ENCODE data around the gene FGGY. TPM values are rescaled to one million over a fixed set of nuclear protein-coding genes. Genes with fewer than 3 reads are reported as not detected.

The FGGY gene
- total RNA-seq, 1 experiment from 2014 or later = 17.8 TPM

- H3K4me1 ChIP-seq (replicated peaks; ENCODE audit: insufficient read depth) = peaks cover 7% of the 10 kb centered on the region; the same call in 1 of the 2 replicates
- no peak for DNase-seq
- no peak overlapping the region for H3K4me3 ChIP-seq
- H3F3A ChIP-seq (ENCODE audit: insufficient read depth, low read depth) = no peaks in the 10 kb centered on the region
- ChIA-PET CTCF (no interaction called here), POLR2A (ENCODE audit: unreplicated experiment) (no interaction called here)
- no peak overlapping the region for H3K4me2 ChIP-seq
- intact Hi-C loops (cut with micrococcal nuclease; ENCODE audit: unreplicated experiment) = no loop called here
- no peaks in the 10 kb centered on the region for H4K20me1 ChIP-seq (ENCODE audit: insufficient read depth)
- H2AFZ ChIP-seq = no peak overlapping the region
- no peaks in the 10 kb centered on the region for H3K9me2 ChIP-seq (ENCODE audit: insufficient read depth)
- H3K36me3 ChIP-seq (ENCODE audit: low read depth) = no peaks in the 10 kb centered on the region
- TF ChIP-seq EZH2 (IDR thresholded peaks at IDR 0.05; ENCODE audit: low read depth) (no peak), CTCF (conservative IDR thresholded peaks at IDR 0.05) (no peak)
- no peaks in the 10 kb centered on the region for H3K9me3 ChIP-seq (ENCODE audit: insufficient read depth, low read depth)
- no peaks in the 10 kb centered on the region for H3K27me3 ChIP-seq (ENCODE audit: insufficient read depth, low read depth)
- BruUV-seq (replicated peaks) = no TSS peak
- H3K27ac ChIP-seq = no peak overlapping the region
- H3K79me2 ChIP-seq (ENCODE audit: low read depth) = no peaks in the 10 kb centered on the region
Observed at GRCh38 chr1:59506952-59507351, 210.1 kb downstream of the FGGY start.

GRCh38 chr1:59509341-59509875, 212.5 kb downstream of the FGGY start:
- TF ChIP-seq CTCF (conservative IDR thresholded peaks at IDR 0.05) (no peak), EZH2 (IDR thresholded peaks at IDR 0.05; ENCODE audit: low read depth) (no peak)
- no peaks in the 10 kb centered on the region for H3K79me2 ChIP-seq (ENCODE audit: low read depth)
- no peak overlapping the region for H3K4me2 ChIP-seq
- H3F3A ChIP-seq (ENCODE audit: insufficient read depth, low read depth) = no peaks in the 10 kb centered on the region
- CTCF ChIA-PET = no interaction called here
- intact Hi-C loops (cut with micrococcal nuclease; ENCODE audit: unreplicated experiment) = no loop called here
- H4K20me1 ChIP-seq (ENCODE audit: insufficient read depth) = no peaks in the 10 kb centered on the region
- no peak overlapping the region for H2AFZ ChIP-seq
- peaks cover 7% of the 10 kb centered on the region; the same call in 1 of the 2 replicates for H3K4me1 ChIP-seq (replicated peaks; ENCODE audit: insufficient read depth)
- H3K36me3 ChIP-seq (ENCODE audit: low read depth) = no peaks in the 10 kb centered on the region
- H3K9me3 ChIP-seq (ENCODE audit: insufficient read depth, low read depth) = no peaks in the 10 kb centered on the region
- DNase-seq = no peak
- BruUV-seq (replicated peaks) = no TSS peak
- H3K9me2 ChIP-seq (ENCODE audit: insufficient read depth) = no peaks in the 10 kb centered on the region
- POLR2A ChIA-PET (ENCODE audit: unreplicated experiment) = no interaction called here
- no peaks in the 10 kb centered on the region for H3K27me3 ChIP-seq (ENCODE audit: insufficient read depth, low read depth)
- no peak overlapping the region for H3K27ac ChIP-seq
- H3K4me3 ChIP-seq = no peak overlapping the region

- TF ChIP-seq EZH2 (IDR thresholded peaks at IDR 0.05; ENCODE audit: low read depth) (no peak), CTCF (conservative IDR thresholded peaks at IDR 0.05) (no peak)
- Histone ChIP-seq H3K27me3 (ENCODE audit: insufficient read depth, low read depth) (no peaks in the 10 kb centered on the region), H3K79me2 (ENCODE audit: low read depth) (no peaks in the 10 kb centered on the region), H3K9me2 (ENCODE audit: insufficient read depth) (no peaks in the 10 kb centered on the region), H3K27ac (no peak overlapping the region), H3F3A (ENCODE audit: insufficient read depth, low read depth) (no peaks in the 10 kb centered on the region), H3K4me3 (no peak overlapping the region), H3K4me1 (replicated peaks; ENCODE audit: insufficient read depth) (peaks cover 7% of the 10 kb centered on the region; the same call in 1 of the 2 replicates), H4K20me1 (ENCODE audit: insufficient read depth) (no peaks in the 10 kb centered on the region), H3K9me3 (ENCODE audit: insufficient read depth, low read depth) (no peaks in the 10 kb centered on the region), H2AFZ (no peak overlapping the region), H3K36me3 (ENCODE audit: low read depth) (no peaks in the 10 kb centered on the region), H3K4me2 (no peak overlapping the region)
- BruUV-seq (replicated peaks) = no TSS peak
- intact Hi-C loops (cut with micrococcal nuclease; ENCODE audit: unreplicated experiment) = loop anchor here (10.0 kb wide), 1 partner anchor 1785 kb away; no protein-coding TSS in a partner anchor
- ChIA-PET CTCF (no interaction called here), POLR2A (ENCODE audit: unreplicated experiment) (no interaction called here)
- DNase-seq = no peak
Observed at GRCh38 chr1:59510249-59510648, 213.4 kb downstream of the FGGY start.
